K562 (cell line): ENCODE data around the gene TIMP3. TPM values are rescaled to one million over a fixed set of nuclear protein-coding genes. Genes with fewer than 3 reads are reported as not detected.

Experiments
- CEBPG ChIP-seq, 3 experiments: fragments of 200-800 bp in 1 of 3; sonication (Bioruptor generic) in 1 of 3; sonication (generic) in 1 of 3; formaldehyde crosslinking in 1 of 3; IDR thresholded peaks in 2 of 3; conservative IDR thresholded peaks in 1 of 3; 2 replicates each; pipeline versions ENCODE4 v1.6.1 to v1.8.0; 2016 to 2022; ENCODE audit warnings: missing compliant biosample characterization in 2 of 3, missing genetic modification characterization in 2 of 3, mild to moderate bottlenecking in 1 of 3, missing genetic modification reagents in 1 of 3
- DDX20 ChIP-seq: fragments of 450-650 bp; IDR thresholded peaks from 2 replicates; pipeline ENCODE4 v1.6.1; 2016; ENCODE audit warnings: missing genetic modification characterization, low read depth, mild to moderate bottlenecking, missing compliant biosample characterization, moderate library complexity
- GABPA ChIP-seq: fragments of 200-800 bp; sonication (Bioruptor generic); conservative IDR thresholded peaks from 2 replicates; pipeline ENCODE4 v1.6.1; 2016; ENCODE audit warnings: low read depth, missing genetic modification characterization, missing compliant biosample characterization
- RAD51 ChIP-seq: fragments of 450-650 bp; IDR thresholded peaks from 2 replicates; pipeline ENCODE4 v1.7.1; 2016; ENCODE audit warnings: low read depth, mild to moderate bottlenecking, borderline replicate concordance
- SRF ChIP-seq, 2 experiments: fragments of 250-450, 450-650 bp in 1 of 2; sonication (Bioruptor Pico) in 1 of 2; sonication (generic) in 1 of 2; formaldehyde crosslinking; IDR thresholded peaks; 2 replicates each; pipeline versions ENCODE4 v1.5.0 to v1.5.1; 2020 to 2022; ENCODE audit warnings: mild to moderate bottlenecking in 1 of 2, missing genetic modification reagents in 1 of 2
- THRB ChIP-seq: fragments of 450-650 bp; formaldehyde crosslinking; conservative IDR thresholded peaks from 2 replicates; pipeline ENCODE4 v1.4.0; 2022; ENCODE audit warnings: mild to moderate bottlenecking, missing genetic modification characterization
- ZNF165 ChIP-seq: fragments of 250-450 bp; sonication (Bioruptor Pico); IDR thresholded peaks from 2 replicates; pipeline ENCODE4 v1.4.0; 2020; ENCODE audit warnings: borderline replicate concordance
- ZNF589 ChIP-seq: fragments of 200-800 bp; sonication (Bioruptor generic); IDR thresholded peaks from 2 replicates; pipeline ENCODE4 v1.6.1; 2016; ENCODE audit warnings: low read depth, missing genetic modification characterization, missing compliant biosample characterization
- ZNF830 ChIP-seq: fragments of 250-450 bp; sonication (Bioruptor Pico); IDR thresholded peaks from 2 replicates; pipeline ENCODE4 v1.5.0; 2021; ENCODE audit warnings: mild to moderate bottlenecking
- polyA plus RNA-seq, 8 experiments: library from polyadenylated mRNA; depleted of rRNA in 4 of 8; stranded (reverse) in 5 of 8; unstranded in 3 of 8; fragments of >200 nt; fragmentation: Nextera tagmentation in 2 of 8; fragmentation: Illumina TruSeq in 1 of 8; extraction: Ambion mirVana in 2 of 8; extraction: Trizol in 1 of 8; gene quantifications; 2 replicates each; pipeline versions ENCODE4 v1.2.1 to v1.2.3, GENCODE V29; 2011 to 2014; ENCODE audit warnings: inconsistent platforms in 1 of 8, missing spikeins in 1 of 8
- total RNA-seq, 7 experiments: library from RNA; depleted of rRNA in 6 of 7; stranded (reverse); fragments of >200 nt in 6 of 7; fragmentation: Illumina TruSeq in 2 of 7; extraction: Trizol in 2 of 7; gene quantifications; 2 replicates each; pipeline versions ENCODE4 v1.2.1 to v1.2.3, GENCODE V29; 2011 to 2021; ENCODE audit warnings: low replicate concordance in 1 of 7
- TF ChIP-seq, protein P1 (sequence below), 2 experiments: fragments of 450-650 bp in 1 of 2; IDR thresholded peaks; 2 replicates each; pipeline ENCODE4 v1.6.1; 2011 to 2017; ENCODE audit warnings: low read depth in 2 of 2, antibody characterized with exemption in 1 of 2, borderline replicate concordance in 1 of 2, low read length in 1 of 2, mild to moderate bottlenecking in 1 of 2, mixed read lengths in 1 of 2; ENCODE audit not compliant: control insufficient read depth in 1 of 2
- TF ChIP-seq, protein P2 (sequence below): fragments of 200-800 bp; sonication (Bioruptor generic); IDR thresholded peaks from 2 replicates; pipeline ENCODE4 v1.6.1; 2017; ENCODE audit warnings: missing genetic modification characterization, missing compliant biosample characterization
- TF ChIP-seq, protein P3 (sequence below): sonication (generic); formaldehyde crosslinking; IDR thresholded peaks from 2 replicates; pipeline ENCODE4 v1.9.0; 2022; ENCODE audit warnings: mild to moderate bottlenecking, missing genetic modification reagents
- TF ChIP-seq, protein P4 (sequence below), 2 experiments: IDR thresholded peaks; 2 replicates each; pipeline ENCODE4 v1.6.1; 2012; ENCODE audit warnings: improper control_type of control experiment in 2 of 2, low read depth in 2 of 2, low read length in 2 of 2, borderline replicate concordance in 1 of 2

TIMP3 gene
- total and polyA plus RNA-seq, 9 of the 15 experiments (the other 6 are each of a cell fraction or from before 2014, with no cell fraction given) = 0.07 to 0.73 (median 0.18) TPM

DNA sequence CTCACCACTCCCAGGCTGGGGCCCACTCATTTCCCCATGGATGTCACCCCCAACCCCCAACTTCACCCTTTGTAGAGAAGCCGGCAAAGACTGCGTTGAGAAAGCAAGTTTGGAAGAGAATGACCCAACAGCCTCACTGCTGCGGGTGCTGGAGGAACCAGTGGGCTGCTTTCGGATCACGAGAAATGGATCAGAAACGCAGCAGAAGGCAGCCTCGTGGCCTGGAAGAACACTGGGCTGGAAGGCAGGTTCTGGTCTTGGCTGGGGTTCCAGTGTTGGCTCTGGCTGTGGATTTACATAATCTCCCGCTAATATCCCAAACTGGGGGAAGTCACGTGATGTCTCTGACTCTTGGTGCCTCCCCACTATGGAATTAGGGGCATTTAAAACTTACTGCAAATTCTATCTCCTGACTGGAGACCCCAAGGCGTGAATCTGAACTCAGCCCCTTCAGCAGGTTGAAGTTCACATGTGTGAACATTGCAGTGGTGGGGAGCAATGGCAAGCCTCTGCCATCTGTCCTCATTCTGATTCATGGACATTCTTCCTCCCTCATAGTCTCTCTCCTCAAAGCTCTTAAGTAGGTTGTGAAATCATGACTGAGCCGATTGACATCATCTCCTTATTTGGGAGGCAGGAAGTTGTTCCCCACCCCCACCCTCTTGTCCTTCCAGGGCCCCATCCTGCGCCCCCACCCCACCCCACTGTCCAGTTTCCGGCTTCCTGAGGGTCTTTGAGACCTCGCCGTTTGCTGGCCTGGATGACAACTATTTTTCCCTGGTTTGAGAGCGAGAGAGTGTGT is 37.0 kb upstream of the TIMP3 start (continued):
- TF ChIP-seq, protein P1, sequence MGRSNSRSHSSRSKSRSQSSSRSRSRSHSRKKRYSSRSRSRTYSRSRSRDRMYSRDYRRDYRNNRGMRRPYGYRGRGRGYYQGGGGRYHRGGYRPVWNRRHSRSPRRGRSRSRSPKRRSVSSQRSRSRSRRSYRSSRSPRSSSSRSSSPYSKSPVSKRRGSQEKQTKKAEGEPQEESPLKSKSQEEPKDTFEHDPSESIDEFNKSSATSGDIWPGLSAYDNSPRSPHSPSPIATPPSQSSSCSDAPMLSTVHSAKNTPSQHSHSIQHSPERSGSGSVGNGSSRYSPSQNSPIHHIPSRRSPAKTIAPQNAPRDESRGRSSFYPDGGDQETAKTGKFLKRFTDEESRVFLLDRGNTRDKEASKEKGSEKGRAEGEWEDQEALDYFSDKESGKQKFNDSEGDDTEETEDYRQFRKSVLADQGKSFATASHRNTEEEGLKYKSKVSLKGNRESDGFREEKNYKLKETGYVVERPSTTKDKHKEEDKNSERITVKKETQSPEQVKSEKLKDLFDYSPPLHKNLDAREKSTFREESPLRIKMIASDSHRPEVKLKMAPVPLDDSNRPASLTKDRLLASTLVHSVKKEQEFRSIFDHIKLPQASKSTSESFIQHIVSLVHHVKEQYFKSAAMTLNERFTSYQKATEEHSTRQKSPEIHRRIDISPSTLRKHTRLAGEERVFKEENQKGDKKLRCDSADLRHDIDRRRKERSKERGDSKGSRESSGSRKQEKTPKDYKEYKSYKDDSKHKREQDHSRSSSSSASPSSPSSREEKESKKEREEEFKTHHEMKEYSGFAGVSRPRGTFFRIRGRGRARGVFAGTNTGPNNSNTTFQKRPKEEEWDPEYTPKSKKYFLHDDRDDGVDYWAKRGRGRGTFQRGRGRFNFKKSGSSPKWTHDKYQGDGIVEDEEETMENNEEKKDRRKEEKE (IDR thresholded peaks at IDR 0.05; ENCODE audit: borderline replicate concordance in 1 of 2, control insufficient read depth in 1 of 2, low read depth in 2 of 2, low read length in 1 of 2) = no peak
- TF ChIP-seq THRB (no peak), SRF (CRISPR knock-in tag; IDR thresholded peaks at IDR 0.05) (peak in 1 of 2 experiments; percentile 82; a peak in 3 of 4 replicates), ZNF589 (CRISPR knock-in tag) (0 out of 2 replicates have a peak, but pooled peaks have one; percentile 35), ZNF165 (CRISPR knock-in tag) (no peak), ZNF830 (CRISPR knock-in tag) (no peak), GABPA (tag) (peak; percentile 48; the same call in 1 of the 2 replicates), DDX20 (tag) (no peak), RAD51 (peak; percentile 75), CEBPG (CRISPR knock-in tag; IDR thresholded peaks at IDR 0.05) (no peak), CEBPG (tag; conservative IDR thresholded peaks at IDR 0.05 in 1 of 2, IDR thresholded peaks at IDR 0.05 in 1 of 2) (peak; percentile 34 to 62; a peak in 1 of 4 replicates)
- TF ChIP-seq, protein P2, sequence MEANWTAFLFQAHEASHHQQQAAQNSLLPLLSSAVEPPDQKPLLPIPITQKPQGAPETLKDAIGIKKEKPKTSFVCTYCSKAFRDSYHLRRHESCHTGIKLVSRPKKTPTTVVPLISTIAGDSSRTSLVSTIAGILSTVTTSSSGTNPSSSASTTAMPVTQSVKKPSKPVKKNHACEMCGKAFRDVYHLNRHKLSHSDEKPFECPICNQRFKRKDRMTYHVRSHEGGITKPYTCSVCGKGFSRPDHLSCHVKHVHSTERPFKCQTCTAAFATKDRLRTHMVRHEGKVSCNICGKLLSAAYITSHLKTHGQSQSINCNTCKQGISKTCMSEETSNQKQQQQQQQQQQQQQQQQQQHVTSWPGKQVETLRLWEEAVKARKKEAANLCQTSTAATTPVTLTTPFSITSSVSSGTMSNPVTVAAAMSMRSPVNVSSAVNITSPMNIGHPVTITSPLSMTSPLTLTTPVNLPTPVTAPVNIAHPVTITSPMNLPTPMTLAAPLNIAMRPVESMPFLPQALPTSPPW = peak; percentile 39; the same call in 1 of the 2 replicates
- TF ChIP-seq, protein P3, sequence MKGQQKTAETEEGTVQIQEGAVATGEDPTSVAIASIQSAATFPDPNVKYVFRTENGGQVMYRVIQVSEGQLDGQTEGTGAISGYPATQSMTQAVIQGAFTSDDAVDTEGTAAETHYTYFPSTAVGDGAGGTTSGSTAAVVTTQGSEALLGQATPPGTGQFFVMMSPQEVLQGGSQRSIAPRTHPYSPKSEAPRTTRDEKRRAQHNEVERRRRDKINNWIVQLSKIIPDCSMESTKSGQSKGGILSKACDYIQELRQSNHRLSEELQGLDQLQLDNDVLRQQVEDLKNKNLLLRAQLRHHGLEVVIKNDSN (CRISPR knock-in tag) = peak; percentile 33; the same call in 1 of the 2 replicates
- TF ChIP-seq, protein P4, sequence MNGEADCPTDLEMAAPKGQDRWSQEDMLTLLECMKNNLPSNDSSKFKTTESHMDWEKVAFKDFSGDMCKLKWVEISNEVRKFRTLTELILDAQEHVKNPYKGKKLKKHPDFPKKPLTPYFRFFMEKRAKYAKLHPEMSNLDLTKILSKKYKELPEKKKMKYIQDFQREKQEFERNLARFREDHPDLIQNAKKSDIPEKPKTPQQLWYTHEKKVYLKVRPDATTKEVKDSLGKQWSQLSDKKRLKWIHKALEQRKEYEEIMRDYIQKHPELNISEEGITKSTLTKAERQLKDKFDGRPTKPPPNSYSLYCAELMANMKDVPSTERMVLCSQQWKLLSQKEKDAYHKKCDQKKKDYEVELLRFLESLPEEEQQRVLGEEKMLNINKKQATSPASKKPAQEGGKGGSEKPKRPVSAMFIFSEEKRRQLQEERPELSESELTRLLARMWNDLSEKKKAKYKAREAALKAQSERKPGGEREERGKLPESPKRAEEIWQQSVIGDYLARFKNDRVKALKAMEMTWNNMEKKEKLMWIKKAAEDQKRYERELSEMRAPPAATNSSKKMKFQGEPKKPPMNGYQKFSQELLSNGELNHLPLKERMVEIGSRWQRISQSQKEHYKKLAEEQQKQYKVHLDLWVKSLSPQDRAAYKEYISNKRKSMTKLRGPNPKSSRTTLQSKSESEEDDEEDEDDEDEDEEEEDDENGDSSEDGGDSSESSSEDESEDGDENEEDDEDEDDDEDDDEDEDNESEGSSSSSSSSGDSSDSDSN (IDR thresholded peaks at IDR 0.05; ENCODE audit: borderline replicate concordance in 1 of 2, low read depth in 2 of 2, low read length in 2 of 2) = no peak
